SK-N-MC (cell line): ENCODE data around the gene EXOC3L1.

ENCODE experiments used
- DNase-seq: peaks from one replicate; pipeline ENCODE4 v3.0.0-alpha.2; 2011; ENCODE audit warnings: low read depth, low spot score
- H3K27ac ChIP-seq: fragments of 200-600 bp; sonication (generic); 2 replicates; pipeline ENCODE4 v1.5.1; 2016; ENCODE audit warnings: mixed run types
- H3K36me3 ChIP-seq: fragments of 200-600 bp; sonication (generic); 2 replicates; pipeline ENCODE4 v1.6.1; 2017; ENCODE audit warnings: antibody characterized with exemption, low read length, mixed read lengths; ENCODE audit not compliant: insufficient read depth
- H3K4me3 ChIP-seq: fragments of 200-600 bp; sonication (generic); 2 replicates; pipeline ENCODE4 v1.5.1; 2016
- H3K9ac ChIP-seq: fragments of 200-600 bp; sonication (generic); 2 replicates; pipeline ENCODE4 v1.8.0; 2017; ENCODE audit warnings: mixed run types, mixed read lengths; ENCODE audit not compliant: insufficient read length
- H3K9me3 ChIP-seq: fragments of 200-600 bp; sonication (generic); 2 replicates; pipeline ENCODE4 v1.6.1; 2017; ENCODE audit warnings: low read depth, mild to moderate bottlenecking, antibody characterized with exemption, low read length, moderate library complexity, mixed read lengths
- EZH2 ChIP-seq: fragments of 200-600 bp; sonication (generic); IDR thresholded peaks from one replicate; pipeline ENCODE4 v1.6.1; 2017; ENCODE audit warnings: antibody characterized with exemption
- FOXP2 ChIP-seq: optimal IDR thresholded peaks from 2 replicates; pipeline ENCODE3; 2011; ENCODE audit warnings: mild to moderate bottlenecking, moderate library complexity; ENCODE audit not compliant: insufficient read depth; ENCODE audit errors: extremely low read length, control extremely low read depth
- POLR2AphosphoS5 ChIP-seq: IDR thresholded peaks from 2 replicates; pipeline ENCODE4 v1.6.1; 2012; ENCODE audit warnings: mild to moderate bottlenecking, low read depth, low read length, borderline replicate concordance

The EXOC3L1 gene

GRCh38 chr16:67190041-67190440, at the start of gene EXOC3L1:
EXOC3L1 (minus strand) TSS chr16:67190136; CDS start chr16:67189676, 460 bp downstream.
- no peak for TF ChIP-seq POLR2AphosphoS5
- TF ChIP-seq FOXP2: no peak
- no peak for TF ChIP-seq EZH2
- Histone ChIP-seq H3K36me3 (peaks cover 8% of the 10 kb centered on the region; the same call in 1 of the 2 replicates), H3K9ac (no peak within 1 kb of the TSS), H3K4me3 (no peak within 1 kb of the TSS), H3K27ac (no peak within 1 kb of the TSS), H3K9me3 (no peaks in the 10 kb centered on the region)
- DNase-seq: no peak

DNA sequence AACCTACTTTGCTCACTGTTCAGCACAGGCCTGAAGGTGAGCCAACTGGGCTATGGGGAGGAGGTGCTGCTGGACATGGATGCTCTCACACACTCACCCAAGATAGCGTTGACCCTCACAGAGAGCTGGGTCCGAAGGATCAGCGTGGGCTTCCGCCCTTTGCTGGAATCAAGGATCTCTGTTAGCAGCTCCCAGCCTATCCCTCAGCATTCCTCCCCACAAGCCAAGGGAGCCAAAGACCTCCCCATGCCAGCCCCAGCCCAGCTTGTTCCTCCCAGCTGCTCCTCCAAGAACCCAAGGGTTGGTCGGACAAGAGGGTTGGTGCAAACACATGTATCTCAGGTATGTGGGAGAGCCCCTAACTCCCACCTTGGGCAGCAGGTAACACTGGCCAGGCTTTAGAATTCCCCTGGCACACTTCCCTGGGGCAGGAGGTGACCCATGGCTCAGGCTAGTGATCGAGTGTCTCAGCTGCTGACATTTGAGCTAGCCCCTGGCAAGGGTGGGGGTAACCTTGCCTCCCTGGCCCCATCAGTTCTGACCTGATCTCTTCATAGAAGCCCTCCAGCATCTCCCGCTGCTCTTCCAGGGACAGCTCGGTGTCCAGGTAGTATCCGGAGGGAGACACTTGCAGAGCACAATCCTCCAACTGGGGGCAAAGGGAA, 49.0 kb upstream of the EXOC3L1 start:
- H3K9me3 ChIP-seq: no peaks in the 10 kb centered on the region
- TF ChIP-seq FOXP2: no peak
- TF ChIP-seq EZH2: no peak
- no peak for TF ChIP-seq POLR2AphosphoS5
- no peak overlapping the region for H3K4me3 ChIP-seq
- H3K36me3 ChIP-seq: no peaks in the 10 kb centered on the region
- no peak overlapping the region for H3K9ac ChIP-seq
- no peak overlapping the region for H3K27ac ChIP-seq
- DNase-seq: no peak

- H3K36me3 ChIP-seq: no peaks in the 10 kb centered on the region
- H3K27ac ChIP-seq: no peak overlapping the region
- no peak for TF ChIP-seq EZH2
- TF ChIP-seq POLR2AphosphoS5: no peak
- no peak for TF ChIP-seq FOXP2
- H3K9ac ChIP-seq: no peak overlapping the region
- H3K4me3 ChIP-seq: no peak overlapping the region
- no peak for DNase-seq
- no peaks in the 10 kb centered on the region for H3K9me3 ChIP-seq
These were observed 48.3 kb upstream of the EXOC3L1 start for GRCh38 chr16:67238278-67238575.

GRCh38 chr16:67237396-67238277, 47.7 kb upstream of the EXOC3L1 start:
- Histone ChIP-seq H3K4me3 (no peak overlapping the region), H3K27ac (no peak overlapping the region), H3K9me3 (no peaks in the 10 kb centered on the region), H3K9ac (no peak overlapping the region), H3K36me3 (no peaks in the 10 kb centered on the region)
- TF ChIP-seq FOXP2 (no peak), EZH2 (no peak), POLR2AphosphoS5 (no peak)
- no peak for DNase-seq

DNA sequence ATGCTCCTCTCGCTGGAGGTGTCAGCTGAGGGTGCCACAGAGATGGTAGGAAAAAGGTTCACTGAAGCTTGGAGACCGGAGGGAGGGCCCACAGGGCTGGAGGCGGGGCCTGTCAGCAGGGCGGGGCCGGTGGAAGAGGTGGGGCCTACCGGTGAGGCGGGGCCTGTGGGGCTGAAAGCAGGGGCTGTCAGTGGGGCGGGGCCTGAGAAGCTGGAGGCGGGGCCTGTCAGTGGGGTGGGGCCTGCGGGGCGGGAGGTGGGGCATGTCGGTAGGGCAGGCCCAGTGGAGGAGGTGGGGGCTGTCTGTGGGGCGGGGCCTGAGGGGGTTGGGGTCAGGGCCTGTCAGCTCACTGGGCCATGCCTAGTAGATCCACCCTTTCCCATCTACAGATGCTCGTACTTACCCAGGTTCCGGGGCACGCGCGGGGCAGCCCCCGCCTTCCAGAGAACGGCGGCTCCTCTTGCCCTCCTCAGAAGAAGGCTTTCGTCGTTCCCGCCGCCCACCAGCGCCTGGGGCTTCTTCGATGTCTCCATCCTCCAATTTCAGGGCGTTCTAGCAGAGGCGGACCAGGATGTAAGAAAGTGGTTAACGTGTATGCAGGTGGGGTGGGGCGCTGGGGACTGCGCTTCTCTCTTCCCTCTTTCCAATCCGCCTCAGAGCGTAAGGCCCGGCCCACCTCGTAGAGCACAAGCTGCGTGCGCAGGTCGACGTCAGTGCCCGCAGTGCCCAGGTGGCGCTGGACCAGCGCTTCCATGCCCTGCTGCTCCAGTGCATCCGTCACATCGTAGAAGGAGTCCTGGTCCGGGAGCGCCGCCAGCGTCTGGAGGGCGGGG, 46.8 kb upstream of the EXOC3L1 start:
- Histone ChIP-seq H3K9ac (no peak overlapping the region), H3K27ac (no peak overlapping the region), H3K4me3 (peak overlapping the region; percentile 66), H3K36me3 (no peaks in the 10 kb centered on the region), H3K9me3 (no peaks in the 10 kb centered on the region)
- DNase-seq: no peak
- TF ChIP-seq FOXP2: no peak
- no peak for TF ChIP-seq EZH2
- no peak for TF ChIP-seq POLR2AphosphoS5

GRCh38 chr16:67235816-67236562, 46.1 kb upstream of the EXOC3L1 start:
- Histone ChIP-seq H3K9me3 (no peaks in the 10 kb centered on the region), H3K9ac (peak overlapping the region; percentile 26), H3K4me3 (peak overlapping the region; percentile 66), H3K27ac (peak overlapping the region; percentile 54; the same call in 1 of the 2 replicates), H3K36me3 (no peaks in the 10 kb centered on the region)
- no peak for DNase-seq
- no peak for TF ChIP-seq FOXP2
- no peak for TF ChIP-seq EZH2
- TF ChIP-seq POLR2AphosphoS5: no peak; the same call in 1 of the 2 replicates

GRCh38 chr16:67234180-67234597, 44.3 kb upstream of the EXOC3L1 start:
- no peak overlapping the region for H3K27ac ChIP-seq
- H3K4me3 ChIP-seq: no peak overlapping the region
- no peak for TF ChIP-seq POLR2AphosphoS5
- TF ChIP-seq FOXP2: no peak
- TF ChIP-seq EZH2: no peak
- no peaks in the 10 kb centered on the region; the same call in 1 of the 2 replicates for H3K36me3 ChIP-seq
- H3K9me3 ChIP-seq: no peaks in the 10 kb centered on the region
- no peak for DNase-seq
- H3K9ac ChIP-seq: no peak overlapping the region

- TF ChIP-seq FOXP2: no peak
- TF ChIP-seq POLR2AphosphoS5: no peak
- no peak for TF ChIP-seq EZH2
- no peak overlapping the region for H3K4me3 ChIP-seq
- H3K9me3 ChIP-seq: no peaks in the 10 kb centered on the region
- no peak overlapping the region for H3K9ac ChIP-seq
- H3K27ac ChIP-seq: no peak overlapping the region
- H3K36me3 ChIP-seq: no peaks in the 10 kb centered on the region; the same call in 1 of the 2 replicates
- DNase-seq: no peak
These were observed 43.7 kb upstream of the EXOC3L1 start for GRCh38 chr16:67233596-67233995.
